OCI-LY7 (cell line): ENCODE measurements around the gene ELF1.

ENCODE experiments used
- EZH2phosphoT487 ChIP-seq: fragments of 200-600 bp; sonication (generic); IDR thresholded peaks from 2 replicates; pipeline ENCODE4 v1.6.1; 2018; ENCODE audit warnings: low read depth, borderline replicate concordance, mild to moderate bottlenecking, mixed run types, antibody characterized with exemption, low read length, moderate library complexity, mixed read lengths
- TF ChIP-seq, protein P1 (sequence below): fragments of 200-600 bp; sonication (generic); conservative IDR thresholded peaks from 2 replicates; pipeline ENCODE4 v1.5.1; 2014; ENCODE audit warnings: mild to moderate bottlenecking, antibody characterized with exemption, low read length, moderate library complexity, mixed read lengths

DNA sequence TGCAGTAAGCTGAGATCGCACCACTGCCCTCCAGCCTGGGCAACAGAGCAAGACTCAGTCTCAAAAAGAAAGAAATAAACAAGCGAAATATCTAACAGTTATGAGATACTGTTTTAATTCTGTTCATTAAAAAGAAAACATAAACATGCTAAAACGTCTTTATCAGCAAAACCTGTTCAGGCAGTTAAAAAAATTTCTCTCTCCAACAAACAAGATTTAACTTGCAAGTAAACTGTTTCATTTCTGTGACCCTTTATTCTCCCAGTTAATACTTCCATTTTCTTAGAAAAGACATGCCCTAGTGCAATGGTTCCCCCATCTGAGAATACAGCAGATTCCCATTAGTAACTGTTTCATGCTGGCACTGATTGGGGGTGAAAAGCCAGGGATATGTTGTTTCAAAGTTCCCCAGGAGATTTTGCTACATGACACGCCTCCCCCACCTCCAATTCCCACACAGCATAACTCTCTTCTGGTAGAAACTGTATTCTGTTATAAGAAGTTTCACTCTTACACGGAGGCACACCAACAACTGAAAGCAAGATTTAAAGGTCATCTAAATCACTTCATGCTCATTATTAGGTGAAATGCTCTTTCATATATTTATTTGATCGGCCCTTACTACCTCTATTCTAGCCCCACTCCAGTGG is 24.4 kb downstream of the ELF1 start:
- TF ChIP-seq EZH2phosphoT487 = no peak
- TF ChIP-seq, protein P1, sequence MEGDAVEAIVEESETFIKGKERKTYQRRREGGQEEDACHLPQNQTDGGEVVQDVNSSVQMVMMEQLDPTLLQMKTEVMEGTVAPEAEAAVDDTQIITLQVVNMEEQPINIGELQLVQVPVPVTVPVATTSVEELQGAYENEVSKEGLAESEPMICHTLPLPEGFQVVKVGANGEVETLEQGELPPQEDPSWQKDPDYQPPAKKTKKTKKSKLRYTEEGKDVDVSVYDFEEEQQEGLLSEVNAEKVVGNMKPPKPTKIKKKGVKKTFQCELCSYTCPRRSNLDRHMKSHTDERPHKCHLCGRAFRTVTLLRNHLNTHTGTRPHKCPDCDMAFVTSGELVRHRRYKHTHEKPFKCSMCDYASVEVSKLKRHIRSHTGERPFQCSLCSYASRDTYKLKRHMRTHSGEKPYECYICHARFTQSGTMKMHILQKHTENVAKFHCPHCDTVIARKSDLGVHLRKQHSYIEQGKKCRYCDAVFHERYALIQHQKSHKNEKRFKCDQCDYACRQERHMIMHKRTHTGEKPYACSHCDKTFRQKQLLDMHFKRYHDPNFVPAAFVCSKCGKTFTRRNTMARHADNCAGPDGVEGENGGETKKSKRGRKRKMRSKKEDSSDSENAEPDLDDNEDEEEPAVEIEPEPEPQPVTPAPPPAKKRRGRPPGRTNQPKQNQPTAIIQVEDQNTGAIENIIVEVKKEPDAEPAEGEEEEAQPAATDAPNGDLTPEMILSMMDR = no peak
